IMR-90 (cell line): ENCODE data around the gene IMMP1L. TPM values are rescaled to one million over a fixed set of nuclear protein-coding genes. Genes with fewer than 3 reads are reported as not detected.

Experiments
- ATAC-seq: fragments of 200-7000 bp; cut with Tn5 transposase; 2 replicates; pipeline ENCODE4 v1.9.1; 2020; ENCODE audit warnings: low read depth, mild to moderate bottlenecking, moderate library complexity
- BruUV-seq: library from RNA; stranded (reverse); fragments of 400-500 nt; replicated peaks from 2 replicates; lab custom pipeline; 2021; lab: Mats Ljungman, UMichigan
- CTCF ChIA-PET: fragments of 300-600 bp; formaldehyde crosslinking; extraction: SDS; loops from one replicate; lab custom pipeline; 2021; ENCODE audit warnings: antibody characterized with exemption; lab: Yijun Ruan, JAX
- POLR2A ChIA-PET: fragments of 300-600 bp; sonication (Branson Sonifier 250); formaldehyde crosslinking; loops from one replicate; lab custom pipeline; 2022; ENCODE audit warnings: antibody characterized with exemption; ENCODE audit not compliant: unreplicated experiment; lab: Charles Lee
- DNase-seq: peaks from one replicate; pipeline ENCODE4 v3.0.0; 2013
- H2AFZ ChIP-seq: replicated peaks from 2 replicates; pipeline ENCODE3; 2013; ENCODE audit warnings: low read length, mild to moderate bottlenecking; ENCODE audit not compliant: poor library complexity
- H2AK5ac ChIP-seq: 2 replicates; pipeline ENCODE4 v1.6.1; 2013; ENCODE audit warnings: low read depth, low read length, inconsistent platforms
- H2AK9ac ChIP-seq: replicated peaks from 2 replicates; pipeline ENCODE3; 2013; ENCODE audit warnings: mild to moderate bottlenecking, low read depth, low read length, moderate library complexity; ENCODE audit not compliant: poor library complexity
- H2BK120ac ChIP-seq: 2 replicates; pipeline ENCODE4 v1.6.1; 2013; ENCODE audit warnings: low read depth, low read length, inconsistent platforms
- H2BK15ac ChIP-seq: 3 replicates; pipeline ENCODE4 v1.6.1; 2013; ENCODE audit warnings: low read depth, low read length, inconsistent platforms
- H2BK20ac ChIP-seq: 2 replicates; pipeline ENCODE4 v1.6.1; 2013; ENCODE audit warnings: low read depth, mild to moderate bottlenecking, inconsistent platforms, low read length, moderate library complexity
- H2BK5ac ChIP-seq: 2 replicates; pipeline ENCODE4 v1.6.1; 2013; ENCODE audit warnings: mild to moderate bottlenecking, low read depth, low read length, inconsistent platforms; ENCODE audit not compliant: poor library complexity, severe bottlenecking
- H3K14ac ChIP-seq: replicated peaks from 2 replicates; pipeline ENCODE4 v1.6.1; 2013; ENCODE audit warnings: low read depth, low read length, inconsistent platforms
- H3K18ac ChIP-seq: 2 replicates; pipeline ENCODE4 v1.6.1; 2013; ENCODE audit warnings: low read depth, low read length, control low read depth
- H3K23ac ChIP-seq: 2 replicates; pipeline ENCODE4 v1.6.1; 2013; ENCODE audit warnings: low read depth, low read length, inconsistent platforms
- H3K27ac ChIP-seq: 2 replicates; pipeline ENCODE4 v1.5.1; 2013; ENCODE audit warnings: mild to moderate bottlenecking, control low read depth, low read length; ENCODE audit not compliant: insufficient read depth
- H3K27me3 ChIP-seq: 2 replicates; pipeline ENCODE4 v1.6.1; 2013; ENCODE audit warnings: low read length; ENCODE audit not compliant: control insufficient read depth, insufficient read depth
- H3K36me3 ChIP-seq: 2 replicates; pipeline ENCODE4 v1.6.1; 2013; ENCODE audit warnings: low read length, mixed read lengths; ENCODE audit not compliant: control insufficient read depth, insufficient read depth
- H3K4ac ChIP-seq: 2 replicates; pipeline ENCODE4 v1.6.1; 2013; ENCODE audit warnings: low read depth, low read length, inconsistent platforms
- H3K4me1 ChIP-seq: 2 replicates; pipeline ENCODE4 v1.6.1; 2013; ENCODE audit warnings: low read length, mixed read lengths; ENCODE audit not compliant: control insufficient read depth, insufficient read depth
- H3K4me2 ChIP-seq: 2 replicates; pipeline ENCODE4 v1.6.1; 2013; ENCODE audit warnings: low read depth, mild to moderate bottlenecking, control low read depth, low read length, moderate library complexity
- H3K4me3 ChIP-seq: 2 replicates; pipeline ENCODE4 v1.5.1; 2013; ENCODE audit warnings: low read depth, mild to moderate bottlenecking, control low read depth, low read length, moderate library complexity; ENCODE audit not compliant: insufficient read depth
- H3K56ac ChIP-seq: 2 replicates; pipeline ENCODE4 v1.6.1; 2013; ENCODE audit warnings: low read length, inconsistent platforms; ENCODE audit not compliant: insufficient read depth; ENCODE audit errors: extremely low read depth
- H3K79me1 ChIP-seq, 2 experiments: 2 replicates each; pipeline ENCODE4 v1.6.1; 2013; ENCODE audit warnings: low read length in 2 of 2, inconsistent platforms in 1 of 2, low read depth in 1 of 2
- H3K9ac ChIP-seq: 2 replicates; pipeline ENCODE4 v1.6.1; 2013; ENCODE audit warnings: low read depth, low read length, control low read depth
- H3K9me1 ChIP-seq: 2 replicates; pipeline ENCODE4 v1.6.1; 2013; ENCODE audit warnings: low read length, inconsistent platforms; ENCODE audit not compliant: insufficient read depth
- H3K9me3 ChIP-seq: 2 replicates; pipeline ENCODE4 v1.6.1; 2013; ENCODE audit warnings: low read length; ENCODE audit not compliant: control insufficient read depth, insufficient read depth
- H4K20me1 ChIP-seq: 2 replicates; pipeline ENCODE4 v1.6.1; 2013; ENCODE audit warnings: low read length, inconsistent platforms; ENCODE audit not compliant: insufficient read depth
- H4K5ac ChIP-seq: 2 replicates; pipeline ENCODE4 v1.6.1; 2013; ENCODE audit warnings: mild to moderate bottlenecking, low read depth, low read length, control low read depth
- H4K8ac ChIP-seq, 2 experiments: 2 replicates each; pipeline ENCODE4 v1.6.1; 2013; ENCODE audit warnings: low read depth in 2 of 2, low read length in 2 of 2, control low read depth in 1 of 2, inconsistent platforms in 1 of 2
- H4K91ac ChIP-seq: 2 replicates; pipeline ENCODE4 v1.6.1; 2013; ENCODE audit warnings: low read depth, low read length, inconsistent platforms; ENCODE audit not compliant: insufficient read depth
- FOS ChIP-seq: fragments of 150-350 bp; IDR thresholded peaks from 2 replicates; pipeline ENCODE4 v1.6.1; 2016; ENCODE audit warnings: low read depth, low read length
- MAFK ChIP-seq: IDR thresholded peaks from 2 replicates; pipeline ENCODE4 v1.6.1; 2012; ENCODE audit warnings: low read depth, low read length, improper control_type of control experiment
- MAZ ChIP-seq: IDR thresholded peaks from 2 replicates; pipeline ENCODE4 v1.6.1; 2012; ENCODE audit warnings: low read depth, mild to moderate bottlenecking, low read length, improper control_type of control experiment, moderate library complexity, borderline replicate concordance
- MXI1 ChIP-seq: IDR thresholded peaks from 2 replicates; pipeline ENCODE4 v1.6.1; 2012; ENCODE audit warnings: low read depth, mild to moderate bottlenecking, low read length, moderate library complexity, borderline replicate concordance
- NFE2L2 ChIP-seq: fragments of 150-350 bp; IDR thresholded peaks from 2 replicates; pipeline ENCODE4 v1.6.1; 2016; ENCODE audit warnings: low read depth, mild to moderate bottlenecking, low read length
- POLR2A ChIP-seq: IDR thresholded peaks from 2 replicates; pipeline ENCODE4 v1.6.1; 2012; ENCODE audit warnings: mild to moderate bottlenecking, low read depth, low read length
- RAD21 ChIP-seq: IDR thresholded peaks from 2 replicates; pipeline ENCODE4 v1.6.1; 2012; ENCODE audit warnings: low read length, improper control_type of control experiment
- RCOR1 ChIP-seq: IDR thresholded peaks from 2 replicates; pipeline ENCODE4 v1.6.1; 2012; ENCODE audit warnings: mild to moderate bottlenecking, low read length, improper control_type of control experiment; ENCODE audit not compliant: insufficient replicate concordance
- RFX5 ChIP-seq: IDR thresholded peaks from 2 replicates; pipeline ENCODE4 v1.8.0; 2012; ENCODE audit warnings: low read depth, mild to moderate bottlenecking, low read length, moderate library complexity
- SMC3 ChIP-seq: fragments of 150-350 bp; IDR thresholded peaks from 2 replicates; pipeline ENCODE4 v1.6.1; 2016; ENCODE audit warnings: low read depth, mild to moderate bottlenecking, antibody characterized with exemption, low read length, moderate library complexity
- USF2 ChIP-seq: fragments of 150-350 bp; IDR thresholded peaks from 2 replicates; pipeline ENCODE4 v1.6.1; 2017; ENCODE audit warnings: mild to moderate bottlenecking, antibody characterized with exemption, low read length, low read depth
- WGBS, 2 experiments: methylation state at CpG; one replicate each; pipeline versions ENCODE4 v1.1.5 to v1.1.7; 2013; ENCODE audit warnings: missing lambda C conversion rate in 2 of 2; ENCODE audit not compliant: insufficient read length in 1 of 2; ENCODE audit errors: extremely low coverage in 2 of 2; 5-methylcytosine and 5-hydroxymethylcytosine counted together
- dilution Hi-C: fragments of 300-500 bp; cut with HindIII; formaldehyde crosslinking; loops from one replicate; pipeline ENCODE4 v1.14.3; 2018; ENCODE audit warnings: low sequenced_read_pairs; ENCODE audit not compliant: unreplicated experiment
- in situ Hi-C: fragments of 300-500 bp; cut with MboI; formaldehyde crosslinking; loops from 3 replicates; pipeline ENCODE4 v1.14.3; 2019; ENCODE audit warnings: low sequenced_read_pairs, inconsistent platforms, mixed read lengths
- intact Hi-C: fragments of 100-400 bp; cut with micrococcal nuclease; formaldehyde crosslinking; loops from 2 replicates; pipeline ENCODE4 v1.10.0; 2022
- polyA plus RNA-seq, 3 experiments: library from polyadenylated mRNA; depleted of rRNA; stranded (reverse); fragments of >200 nt; gene quantifications; 2 replicates each; pipeline ENCODE4 v1.2.3, GENCODE V29; 2012; ENCODE audit warnings: low replicate concordance in 1 of 3
- total RNA-seq: library from RNA; depleted of rRNA; stranded (reverse); fragments of >200 nt; gene quantifications from 2 replicates; pipeline ENCODE4 v1.2.3, GENCODE V29; 2012
- TF ChIP-seq, protein P1 (sequence below): fragments of 150-350 bp; IDR thresholded peaks from 2 replicates; pipeline ENCODE4 v1.6.1; 2016; ENCODE audit warnings: low read depth, mild to moderate bottlenecking, low read length, moderate library complexity, borderline replicate concordance

IMMP1L gene
- total and polyA plus RNA-seq, 2 of the 4 experiments (the other 2 are of a cell fraction), result 5.0 to 10.7 TPM

DNA sequence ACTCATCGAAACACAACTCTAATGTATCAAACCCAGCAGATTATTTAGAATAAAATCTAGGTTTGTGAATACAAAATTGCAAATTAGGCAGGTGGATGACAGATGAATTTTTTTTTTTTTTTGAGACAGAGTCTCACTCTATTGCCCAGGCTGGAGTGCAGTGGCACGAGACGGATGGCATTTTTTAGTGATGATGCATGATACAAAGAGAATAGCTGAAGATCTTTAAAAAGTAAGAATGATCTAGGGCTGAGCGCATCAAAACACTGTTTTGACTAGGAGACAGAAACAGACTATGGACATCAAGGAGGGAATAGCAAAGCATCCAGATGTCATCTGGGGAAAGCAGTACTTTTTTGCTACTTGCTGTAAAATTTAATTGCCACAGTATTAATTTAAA, 63.8 kb downstream of the IMMP1L start:
- intact Hi-C loops (no loop called here), in situ Hi-C loops (no loop called here), dilution Hi-C loops (no loop called here)
- POLR2A ChIA-PET, result no interaction called here
- Histone ChIP-seq H3K27ac (no peak overlapping the region), H3K27me3 (no peaks in the 10 kb centered on the region), H2AK9ac (no peak overlapping the region), H3K4me2 (no peak overlapping the region), H3K4me3 (no peak overlapping the region), H3K9me3 (no peaks in the 10 kb centered on the region), H3K36me3 (no peaks in the 10 kb centered on the region), H3K79me1 (no peaks in the 10 kb centered on the region), H4K91ac (no peak overlapping the region), H2BK15ac (no peak overlapping the region), H3K14ac (no peak overlapping the region), H2BK120ac (no peak overlapping the region), H3K4ac (no peak overlapping the region), H4K8ac (no peak overlapping the region), H3K18ac (no peak overlapping the region), H2BK5ac (no peak overlapping the region), H2AFZ (no peak overlapping the region), H3K9ac (no peak overlapping the region), H4K5ac (no peak overlapping the region), H3K9me1 (no peaks in the 10 kb centered on the region), H3K4me1 (no peaks in the 10 kb centered on the region; the same call in 1 of the 2 replicates), H2AK5ac (no peak overlapping the region), H4K20me1 (no peaks in the 10 kb centered on the region), H2BK20ac (no peak overlapping the region), H3K56ac (no peak overlapping the region), H3K23ac (no peak overlapping the region)
- DNase-seq (no peak), ATAC-seq (no peak)
- BruUV-seq, result no TSS peak
- TF ChIP-seq RCOR1 (no peak), RAD21 (no peak), FOS (no peak), SMC3 (no peak), RFX5 (no peak), MXI1 (no peak), USF2 (no peak), MAZ (no peak), POLR2A (no peak), MAFK (no peak), NFE2L2 (no peak)
- TF ChIP-seq, protein P1, sequence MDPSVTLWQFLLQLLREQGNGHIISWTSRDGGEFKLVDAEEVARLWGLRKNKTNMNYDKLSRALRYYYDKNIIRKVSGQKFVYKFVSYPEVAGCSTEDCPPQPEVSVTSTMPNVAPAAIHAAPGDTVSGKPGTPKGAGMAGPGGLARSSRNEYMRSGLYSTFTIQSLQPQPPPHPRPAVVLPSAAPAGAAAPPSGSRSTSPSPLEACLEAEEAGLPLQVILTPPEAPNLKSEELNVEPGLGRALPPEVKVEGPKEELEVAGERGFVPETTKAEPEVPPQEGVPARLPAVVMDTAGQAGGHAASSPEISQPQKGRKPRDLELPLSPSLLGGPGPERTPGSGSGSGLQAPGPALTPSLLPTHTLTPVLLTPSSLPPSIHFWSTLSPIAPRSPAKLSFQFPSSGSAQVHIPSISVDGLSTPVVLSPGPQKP, result no peak
- WGBS, 2 experiments, result no CpG with 5 or more reads among the region's 4 CpGs
- CTCF ChIA-PET, result no interaction called here
